ENCODE data around the gene ARHGAP27. TPM values are rescaled to one million over a fixed set of nuclear protein-coding genes. Genes with fewer than 3 reads are reported as not detected.
A peak's percentile ranks its signal among the peaks of the same experiment; 100 is the strongest.
"Not testable (repeated sequence)": the region's sequence is repeated elsewhere in the genome, so short reads cannot be mapped to it uniquely, and the experiment has no call there.

Gene ARHGAP27
- 35.7 TPM for polyA plus RNA-seq (2012; ENCODE audit: insufficient read depth, insufficient read length)

DNA sequence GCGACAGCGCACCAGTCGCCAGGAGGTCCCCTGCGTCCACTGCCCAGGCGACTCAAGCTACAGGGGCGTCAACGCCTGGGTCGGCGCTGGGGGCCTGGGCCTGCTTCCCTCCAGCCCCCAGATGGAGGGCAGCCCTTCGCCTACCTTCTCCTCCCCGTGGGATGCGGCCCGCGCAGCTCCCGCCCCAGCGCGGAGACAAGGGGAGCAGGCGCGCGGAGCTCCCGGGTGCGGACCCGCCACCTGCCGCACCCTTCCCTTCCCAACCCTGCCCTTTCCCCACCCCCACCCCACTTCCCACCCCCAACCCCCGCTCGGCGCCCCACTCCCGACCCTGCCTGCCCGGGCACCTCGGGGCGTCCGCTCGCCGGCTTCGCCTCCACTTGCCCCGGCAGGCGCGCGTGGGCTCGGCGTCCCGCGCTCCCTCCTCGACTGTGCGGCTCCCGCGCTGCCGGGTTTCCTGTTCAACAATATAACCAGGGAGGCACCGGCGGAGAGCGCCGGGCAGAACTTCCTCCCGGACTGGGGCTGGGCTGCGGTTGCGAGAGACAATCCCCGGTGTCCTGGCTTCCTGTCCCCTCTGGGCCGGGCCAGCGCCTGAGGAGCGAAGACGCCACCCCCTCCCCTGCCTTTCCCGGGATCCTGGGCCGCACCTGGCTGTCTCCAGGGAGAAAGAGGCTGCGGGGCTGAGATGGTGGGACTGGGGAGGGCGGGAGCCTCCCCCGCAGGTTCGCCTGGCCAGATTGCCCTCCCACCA lies at the start of gene ARHGAP27:
TSS of gene ARHGAP27 (minus strand) at position 466 of the 754 bp plus-strand sequence. CDS start 2,591 bp downstream, outside the sequence.
- peak within 1 kb of the TSS; percentile 49 for H3K4me3 ChIP-seq (ENCODE audit: low read length)
- no peak for DNase-seq (ENCODE audit: low read depth, low spot score)

- H3K4me3 ChIP-seq (ENCODE audit: low read length); DNase-seq (ENCODE audit: low read depth, low spot score): not testable (repeated sequence)
Measured at GRCh38 chr17:45482317-45482716, 49.6 kb upstream of the ARHGAP27 start.

GRCh38 chr17:45475436-45475835 lies 42.8 kb upstream of the ARHGAP27 start:
- DNase-seq (ENCODE audit: low read depth, low spot score); H3K4me3 ChIP-seq (ENCODE audit: low read length): not testable (repeated sequence)

DNA sequence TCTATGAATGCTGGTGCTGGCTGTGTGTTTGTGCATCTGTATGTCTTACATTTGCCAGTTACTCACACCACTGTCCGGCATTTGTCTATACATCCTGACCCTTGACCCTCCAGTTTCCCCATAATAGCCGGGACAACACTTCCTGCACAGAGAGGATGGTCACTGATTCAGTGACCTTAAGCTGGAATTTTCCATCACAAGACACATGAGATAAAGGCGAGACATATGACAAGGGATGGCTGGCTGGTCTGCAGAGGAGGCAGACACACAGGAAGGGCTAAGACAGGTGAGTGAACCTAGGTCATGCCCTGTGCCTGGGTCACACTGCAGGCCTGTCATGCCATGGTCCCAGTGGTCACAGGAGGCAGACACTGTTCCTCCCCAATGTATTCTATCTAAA lies 39.6 kb upstream of the ARHGAP27 start:
- DNase-seq (ENCODE audit: low read depth, low spot score); H3K4me3 ChIP-seq (ENCODE audit: low read length): not testable (repeated sequence)

- not testable (repeated sequence) for H3K4me3 ChIP-seq (ENCODE audit: low read length); DNase-seq (ENCODE audit: low read depth, low spot score)
Measured at GRCh38 chr17:45469204-45469563, 36.5 kb upstream of the ARHGAP27 start.

GRCh38 chr17:45468293-45469203 lies 35.9 kb upstream of the ARHGAP27 start:
- DNase-seq (ENCODE audit: low read depth, low spot score): not testable (repeated sequence)

DNA sequence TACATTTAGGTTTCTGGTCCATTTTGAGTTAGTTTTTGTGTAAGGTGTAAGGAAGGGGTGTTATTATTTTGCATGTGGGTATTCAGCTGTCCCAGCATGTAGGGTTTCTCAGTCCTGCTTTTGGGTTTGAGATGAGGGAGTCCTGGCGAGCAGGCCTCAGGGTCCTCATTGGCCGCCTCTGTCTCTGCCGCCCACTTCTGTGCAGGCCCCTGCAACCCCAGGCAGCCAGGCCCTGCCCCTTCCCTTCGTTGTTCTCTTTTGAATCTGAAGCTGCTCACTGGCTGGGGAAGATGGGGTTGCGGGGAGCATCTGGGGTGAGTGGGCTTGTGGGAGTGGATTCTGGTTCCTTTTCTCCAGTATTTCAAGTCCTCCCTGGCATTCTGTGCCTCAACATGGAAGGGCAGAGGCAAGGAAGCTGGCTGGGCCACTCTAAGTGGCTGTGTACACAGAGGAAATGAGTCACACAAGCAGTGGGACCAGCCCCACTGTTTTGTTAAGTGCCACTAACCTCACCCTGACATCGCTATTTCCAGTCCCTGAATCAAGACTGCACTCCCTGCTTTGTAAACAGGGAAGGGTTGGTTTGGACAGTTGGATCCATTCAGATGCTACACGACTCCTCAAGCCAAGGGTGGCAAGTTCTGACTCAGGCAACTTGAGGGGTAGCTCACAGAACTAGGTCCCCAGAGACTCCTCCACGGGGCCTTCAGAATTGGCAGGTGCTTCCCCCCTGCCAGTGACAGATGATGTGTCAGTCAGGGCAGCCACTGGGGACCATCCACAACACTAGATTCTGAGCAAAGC lies 29.1 kb upstream of the ARHGAP27 start:
- H3K4me3 ChIP-seq (ENCODE audit: low read length); DNase-seq (ENCODE audit: low read depth, low spot score): not testable (repeated sequence)

More at GRCh38 chr17:45468293-45469203, 35.9 kb upstream of the ARHGAP27 start:
- H3K4me3 ChIP-seq (ENCODE audit: low read length): not testable (repeated sequence)

GRCh38 chr17:45460422-45460821 lies 27.8 kb upstream of the ARHGAP27 start:
- H3K4me3 ChIP-seq (ENCODE audit: low read length); DNase-seq (ENCODE audit: low read depth, low spot score): not testable (repeated sequence)

DNA sequence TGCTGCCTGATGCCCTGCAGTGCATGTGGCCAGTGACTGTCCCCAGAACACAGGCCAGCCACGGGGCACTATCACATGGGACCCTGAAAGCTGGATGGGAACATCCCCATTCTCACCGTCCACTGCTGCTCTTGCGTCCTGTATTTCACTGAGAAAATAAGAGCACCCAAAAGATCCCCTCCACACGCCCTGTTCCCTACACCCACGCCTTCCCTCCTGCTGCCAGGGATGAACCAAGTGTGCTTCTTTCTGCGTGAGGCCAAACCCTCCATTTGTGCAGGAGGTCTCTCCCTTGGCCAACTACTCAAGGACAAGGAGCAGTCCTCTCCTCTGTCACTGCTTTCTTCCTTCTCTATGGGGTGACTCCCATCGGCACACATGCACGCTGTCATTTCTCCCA lies 21.7 kb upstream of the ARHGAP27 start:
- not testable (repeated sequence) for H3K4me3 ChIP-seq (ENCODE audit: low read length); DNase-seq (ENCODE audit: low read depth, low spot score)

DNA sequence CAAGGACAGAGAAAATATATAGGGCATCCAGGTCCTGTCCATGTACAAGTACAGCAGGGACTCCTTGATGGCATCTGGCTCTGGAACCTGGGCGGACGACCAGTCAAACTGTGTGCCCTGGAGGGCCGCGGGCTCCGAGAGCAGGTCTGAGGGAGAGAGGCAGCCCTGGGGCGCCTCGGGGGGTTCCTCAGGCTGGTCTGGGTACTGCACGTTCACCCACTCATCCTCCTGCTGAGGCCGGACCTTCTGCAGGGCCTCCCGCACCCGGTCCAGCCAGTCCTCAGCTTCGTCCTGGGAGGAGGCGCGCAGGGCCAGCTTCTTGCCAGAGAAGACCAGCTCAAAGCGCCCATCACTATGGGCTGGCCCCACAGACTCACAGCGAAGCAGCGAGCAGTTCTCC lies 21.1 kb upstream of the ARHGAP27 start:
- not testable (repeated sequence) for H3K4me3 ChIP-seq (ENCODE audit: low read length); DNase-seq (ENCODE audit: low read depth, low spot score)

- DNase-seq (ENCODE audit: low read depth, low spot score); H3K4me3 ChIP-seq (ENCODE audit: low read length): not testable (repeated sequence)
Measured at GRCh38 chr17:45453225-45453534, 20.5 kb upstream of the ARHGAP27 start.

GRCh38 chr17:45452329-45453224 lies 19.9 kb upstream of the ARHGAP27 start:
- H3K4me3 ChIP-seq (ENCODE audit: low read length); DNase-seq (ENCODE audit: low read depth, low spot score): not testable (repeated sequence)

- DNase-seq (ENCODE audit: low read depth, low spot score); H3K4me3 ChIP-seq (ENCODE audit: low read length): not testable (repeated sequence)
Measured at GRCh38 chr17:45451660-45452059, 19.0 kb upstream of the ARHGAP27 start.

- H3K4me3 ChIP-seq (ENCODE audit: low read length): no peak overlapping the region
- DNase-seq (ENCODE audit: low read depth, low spot score): no peak
Measured at GRCh38 chr17:45451131-45451530, 18.5 kb upstream of the ARHGAP27 start.

DNA sequence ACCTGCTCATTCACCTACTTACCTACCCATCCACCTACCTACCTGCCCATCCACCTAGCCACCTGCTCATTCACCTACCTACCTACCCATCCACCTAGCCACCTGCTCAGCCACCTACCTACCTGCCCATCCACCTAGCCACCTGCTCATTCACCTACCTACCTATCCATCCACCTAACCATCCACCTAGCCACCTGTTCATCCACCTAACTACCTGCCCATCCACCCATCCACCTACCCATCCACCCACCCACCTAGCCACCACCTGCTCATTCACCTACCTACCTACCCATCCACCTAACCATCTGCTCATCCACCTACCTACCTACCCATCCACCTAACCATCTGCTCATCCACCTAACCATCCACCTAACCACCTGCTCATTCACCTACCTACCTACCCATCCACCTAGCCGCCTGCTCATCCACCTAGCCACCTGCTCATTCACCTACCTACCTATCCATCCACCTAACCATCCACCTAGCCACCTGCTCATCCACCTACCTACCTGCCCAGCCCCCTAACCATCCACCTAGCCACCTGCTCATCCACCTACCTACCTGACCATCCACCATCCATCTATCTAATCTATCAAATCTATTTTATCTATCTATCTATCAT lies 17.1 kb upstream of the ARHGAP27 start:
- not testable (repeated sequence) for H3K4me3 ChIP-seq (ENCODE audit: low read length); DNase-seq (ENCODE audit: low read depth, low spot score)

DNA sequence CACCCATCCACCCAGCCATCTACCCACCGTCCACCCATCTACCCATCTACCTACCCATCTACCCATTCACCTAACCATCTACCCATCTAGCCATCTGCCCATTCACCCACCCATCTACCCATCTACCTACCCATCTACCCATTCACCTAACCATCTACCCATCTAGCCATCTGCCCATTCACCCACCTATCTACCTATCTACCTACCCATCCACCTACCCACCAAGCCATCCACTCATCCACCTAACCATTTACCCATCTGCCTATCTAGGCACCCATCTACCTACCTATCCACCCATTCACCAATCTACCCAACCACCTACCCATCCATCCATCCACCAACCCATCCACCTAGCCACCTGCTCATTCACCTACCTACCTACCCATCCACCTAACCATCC lies 16.6 kb upstream of the ARHGAP27 start:
- DNase-seq (ENCODE audit: low read depth, low spot score); H3K4me3 ChIP-seq (ENCODE audit: low read length): not testable (repeated sequence)

DNA sequence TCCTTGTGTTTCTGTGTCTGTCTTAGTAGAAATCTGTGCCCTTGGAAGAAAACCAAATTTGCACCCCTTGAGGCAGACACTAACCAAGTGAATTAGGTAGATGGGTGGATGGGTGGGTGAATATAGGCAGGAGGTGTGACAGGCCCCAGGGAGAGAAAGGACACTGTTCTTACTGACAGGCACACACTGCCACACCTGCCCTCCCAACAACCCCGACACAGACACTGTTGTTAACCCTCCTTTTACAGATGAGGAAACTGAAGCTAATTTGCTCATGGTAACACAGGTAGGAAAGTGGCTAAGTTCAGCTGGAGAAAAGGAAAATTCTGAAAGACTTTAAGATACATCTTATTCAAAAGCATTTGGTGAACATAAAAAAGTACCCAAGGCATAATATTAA lies 15.8 kb upstream of the ARHGAP27 start:
- DNase-seq (ENCODE audit: low read depth, low spot score): not testable (repeated sequence)

GRCh38 chr17:45448066-45448465 lies 15.4 kb upstream of the ARHGAP27 start:
- not testable (repeated sequence) for H3K4me3 ChIP-seq (ENCODE audit: low read length); DNase-seq (ENCODE audit: low read depth, low spot score)

More for the DNA sequence above, 15.8 kb upstream of the ARHGAP27 start:
- not testable (repeated sequence) for H3K4me3 ChIP-seq (ENCODE audit: low read length)
